ENCODE measurements around the gene UBAP1L.

Gene UBAP1L

DNA sequence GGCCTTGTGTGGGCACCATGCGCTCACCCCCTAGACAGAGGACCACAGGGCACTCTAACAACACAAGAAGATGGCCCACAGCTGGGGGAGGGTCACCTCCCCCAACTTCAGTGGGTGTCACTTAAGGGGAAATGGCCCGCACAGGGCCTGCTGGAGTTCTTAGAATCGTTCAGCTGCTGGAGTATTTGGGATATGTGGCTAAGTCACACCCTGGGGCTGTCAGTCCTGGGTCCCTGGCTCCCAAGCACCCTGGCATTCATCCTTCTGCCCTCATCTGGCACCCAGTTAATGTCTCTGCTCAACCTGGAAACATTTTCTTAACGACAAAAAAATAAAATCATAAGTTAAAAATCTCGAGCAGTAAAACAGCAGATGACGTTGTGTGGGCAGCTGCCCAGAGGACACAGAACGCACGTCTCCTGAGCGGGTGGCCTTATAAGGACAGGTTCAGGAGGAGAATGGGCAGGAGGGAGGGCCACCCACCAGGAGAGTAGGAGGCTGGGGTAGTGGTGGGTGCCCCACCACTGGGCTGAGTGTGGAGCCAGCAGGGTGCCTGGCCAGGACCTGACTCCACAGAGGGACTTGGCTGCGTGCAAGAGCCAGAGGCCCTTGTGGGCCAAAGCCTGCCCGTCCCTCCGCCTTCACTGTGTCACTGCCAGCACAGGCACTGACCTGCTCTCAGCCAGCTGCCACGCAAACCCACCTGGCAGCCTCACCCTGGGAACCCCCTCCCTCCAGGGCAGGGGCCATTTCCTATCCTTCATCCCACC is 26.9 kb downstream of the UBAP1L start:
- Histone ChIP-seq H3K4me1 (ENCODE audit: low read length) (no peaks in the 10 kb centered on the region), H2AFZ (ENCODE audit: low read length) (no peak overlapping the region), H3K4me2 (ENCODE audit: low read depth, low read length) (no peak overlapping the region), H3F3A (ENCODE audit: insufficient read depth, low read length) (no peaks in the 10 kb centered on the region), H3K27ac (ENCODE audit: low read length) (no peak overlapping the region), H3K9me2 (replicated peaks; ENCODE audit: insufficient read depth, low read length) (no peaks in the 10 kb centered on the region), H3K4me3 (ENCODE audit: low read length) (no peak overlapping the region), H3K9me3 (replicated peaks; ENCODE audit: insufficient read depth, low read length) (no peaks in the 10 kb centered on the region), H4K20me1 (ENCODE audit: insufficient read depth, low read length) (no peaks in the 10 kb centered on the region), H3K36me3 (replicated peaks; ENCODE audit: insufficient read depth, low read length) (no peaks in the 10 kb centered on the region), H3K9ac (ENCODE audit: low read length) (no peak overlapping the region), H3K79me2 (ENCODE audit: low read length) (no peaks in the 10 kb centered on the region), H3K27me3 (replicated peaks; ENCODE audit: insufficient read depth, low read length) (no peaks in the 10 kb centered on the region)
- TF ChIP-seq, protein P1, sequence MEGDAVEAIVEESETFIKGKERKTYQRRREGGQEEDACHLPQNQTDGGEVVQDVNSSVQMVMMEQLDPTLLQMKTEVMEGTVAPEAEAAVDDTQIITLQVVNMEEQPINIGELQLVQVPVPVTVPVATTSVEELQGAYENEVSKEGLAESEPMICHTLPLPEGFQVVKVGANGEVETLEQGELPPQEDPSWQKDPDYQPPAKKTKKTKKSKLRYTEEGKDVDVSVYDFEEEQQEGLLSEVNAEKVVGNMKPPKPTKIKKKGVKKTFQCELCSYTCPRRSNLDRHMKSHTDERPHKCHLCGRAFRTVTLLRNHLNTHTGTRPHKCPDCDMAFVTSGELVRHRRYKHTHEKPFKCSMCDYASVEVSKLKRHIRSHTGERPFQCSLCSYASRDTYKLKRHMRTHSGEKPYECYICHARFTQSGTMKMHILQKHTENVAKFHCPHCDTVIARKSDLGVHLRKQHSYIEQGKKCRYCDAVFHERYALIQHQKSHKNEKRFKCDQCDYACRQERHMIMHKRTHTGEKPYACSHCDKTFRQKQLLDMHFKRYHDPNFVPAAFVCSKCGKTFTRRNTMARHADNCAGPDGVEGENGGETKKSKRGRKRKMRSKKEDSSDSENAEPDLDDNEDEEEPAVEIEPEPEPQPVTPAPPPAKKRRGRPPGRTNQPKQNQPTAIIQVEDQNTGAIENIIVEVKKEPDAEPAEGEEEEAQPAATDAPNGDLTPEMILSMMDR (IDR thresholded peaks at IDR 0.05; ENCODE audit: low read length): no peak
- TF ChIP-seq EZH2 (optimal IDR thresholded peaks at IDR 0.05; ENCODE audit: low read depth, low read length) (no peak), EZH2phosphoT487 (IDR thresholded peaks at IDR 0.05; ENCODE audit: low read length) (no peak)
- DNase-seq: no peak

DNA sequence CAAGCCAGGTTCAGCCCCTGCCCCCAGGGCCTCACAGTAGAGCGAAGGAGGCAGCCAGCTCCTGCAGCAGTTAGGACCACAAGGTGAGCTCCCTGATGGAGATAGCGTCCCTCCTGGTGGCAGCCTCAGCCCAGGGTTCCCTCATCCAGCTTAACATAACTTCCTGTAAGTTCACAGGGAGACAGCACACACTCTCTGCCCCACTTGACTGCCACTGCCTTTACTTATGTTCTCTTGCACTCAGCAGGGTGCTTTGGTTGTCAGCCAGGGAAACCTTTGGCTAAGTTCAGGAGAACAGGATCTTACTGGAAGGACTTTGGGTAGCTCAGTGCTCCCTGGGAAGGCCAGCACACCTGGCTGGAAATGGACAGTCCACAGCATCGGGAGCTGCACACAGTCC is 27.6 kb downstream of the UBAP1L start:
- H3K9ac ChIP-seq (ENCODE audit: low read length): no peak overlapping the region
- no peak overlapping the region for H2AFZ ChIP-seq (ENCODE audit: low read length)
- no peak overlapping the region for H3K4me3 ChIP-seq (ENCODE audit: low read length)
- 0 out of 2 replicates have a peak, but pooled peaks cover 3% of the 10 kb centered on the region for H3K27me3 ChIP-seq (replicated peaks; ENCODE audit: insufficient read depth, low read length)
- H3K9me3 ChIP-seq (replicated peaks; ENCODE audit: insufficient read depth, low read length): no peaks in the 10 kb centered on the region
- no peak overlapping the region for H3K27ac ChIP-seq (ENCODE audit: low read length)
- H3K9me2 ChIP-seq (replicated peaks; ENCODE audit: insufficient read depth, low read length): no peaks in the 10 kb centered on the region
- H3K4me2 ChIP-seq (ENCODE audit: low read depth, low read length): no peak overlapping the region
- TF ChIP-seq EZH2 (optimal IDR thresholded peaks at IDR 0.05; ENCODE audit: low read depth, low read length) (no peak), EZH2phosphoT487 (IDR thresholded peaks at IDR 0.05; ENCODE audit: low read length) (no peak)
- TF ChIP-seq, protein P1 (IDR thresholded peaks at IDR 0.05; ENCODE audit: low read length): no peak
- no peaks in the 10 kb centered on the region for H3F3A ChIP-seq (ENCODE audit: insufficient read depth, low read length)
- no peak for DNase-seq
- no peaks in the 10 kb centered on the region for H3K4me1 ChIP-seq (ENCODE audit: low read length)
- H4K20me1 ChIP-seq (ENCODE audit: insufficient read depth, low read length): no peaks in the 10 kb centered on the region
- no peaks in the 10 kb centered on the region for H3K79me2 ChIP-seq (ENCODE audit: low read length)
- no peaks in the 10 kb centered on the region for H3K36me3 ChIP-seq (replicated peaks; ENCODE audit: insufficient read depth, low read length)

DNA sequence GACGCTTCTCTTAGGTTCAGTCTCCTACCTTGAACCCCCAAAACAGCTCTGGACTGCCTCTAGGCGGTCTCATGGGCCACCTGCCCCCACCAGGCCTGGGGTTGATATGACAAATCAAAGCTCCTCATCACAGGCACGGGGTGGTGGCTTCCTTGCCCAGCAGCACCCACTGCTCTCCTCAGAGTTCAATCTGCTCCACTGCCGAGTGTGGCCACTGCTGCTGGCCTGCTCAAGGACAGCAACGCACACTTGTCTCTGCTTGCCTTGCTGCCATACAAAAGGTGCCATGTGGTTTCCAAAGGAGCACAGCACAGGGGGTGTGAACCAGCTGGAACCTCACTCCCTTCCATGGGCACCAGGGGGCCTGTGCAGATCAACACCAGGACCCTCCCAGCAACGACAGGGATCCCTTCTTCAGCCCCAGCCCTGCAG is 28.3 kb downstream of the UBAP1L start:
- Histone ChIP-seq H3K9ac (ENCODE audit: low read length) (no peak overlapping the region), H2AFZ (ENCODE audit: low read length) (no peak overlapping the region), H4K20me1 (ENCODE audit: insufficient read depth, low read length) (no peaks in the 10 kb centered on the region), H3K27ac (ENCODE audit: low read length) (no peak overlapping the region), H3K27me3 (replicated peaks; ENCODE audit: insufficient read depth, low read length) (0 out of 2 replicates have a peak, but pooled peaks cover 3% of the 10 kb centered on the region), H3F3A (ENCODE audit: insufficient read depth, low read length) (no peaks in the 10 kb centered on the region), H3K36me3 (replicated peaks; ENCODE audit: insufficient read depth, low read length) (no peaks in the 10 kb centered on the region), H3K9me3 (replicated peaks; ENCODE audit: insufficient read depth, low read length) (no peaks in the 10 kb centered on the region), H3K9me2 (replicated peaks; ENCODE audit: insufficient read depth, low read length) (no peaks in the 10 kb centered on the region), H3K4me1 (ENCODE audit: low read length) (no peaks in the 10 kb centered on the region), H3K4me2 (ENCODE audit: low read depth, low read length) (no peak overlapping the region), H3K4me3 (ENCODE audit: low read length) (no peak overlapping the region), H3K79me2 (ENCODE audit: low read length) (no peaks in the 10 kb centered on the region)
- DNase-seq: no peak
- no peak for TF ChIP-seq EZH2 (optimal IDR thresholded peaks at IDR 0.05; ENCODE audit: low read depth, low read length)
- TF ChIP-seq EZH2phosphoT487 (IDR thresholded peaks at IDR 0.05; ENCODE audit: low read length): no peak
- TF ChIP-seq, protein P1 (IDR thresholded peaks at IDR 0.05; ENCODE audit: low read length): no peak
